ENCODE results near the gene SCNN1A. TPM values are rescaled to one million over a fixed set of nuclear protein-coding genes. Genes with fewer than 3 reads are reported as not detected.
A peak's percentile ranks its signal among the peaks of the same experiment; 100 is the strongest.

Gene SCNN1A
- total and polyA plus RNA-seq, 4 donors = 86.6 to 312 (median 125) TPM

GRCh38 chr12:6386038-6386437, 10.7 kb upstream of the SCNN1A start:
- Histone ChIP-seq H3K9ac (ENCODE audit: insufficient read depth in 1 of 2, low read length in 2 of 2) (no peak overlapping the region), H3K27me3 (ENCODE audit: control insufficient read depth in 3 of 3, insufficient read depth in 3 of 3, low read length in 2 of 3) (no peaks in the 10 kb centered on the region), H3K36me3 (ENCODE audit: control insufficient read depth in 4 of 4, insufficient read depth in 4 of 4, low read length in 4 of 4) (peaks cover 0 to 37% (median 24%) of the 10 kb centered on the region in 4 donors), H3K4me1 (ENCODE audit: control insufficient read depth in 5 of 5, insufficient read depth in 5 of 5, low read length in 5 of 5) (peaks cover 0 to 25% (median 16%) of the 10 kb centered on the region in 5 donors), H3K9me3 (ENCODE audit: control insufficient read depth in 4 of 4, insufficient read depth in 3 of 4, low read length in 3 of 4) (no peaks in the 10 kb centered on the region), H3K4me3 (no peak overlapping the region), H3K27ac (ENCODE audit: low read depth in 1 of 2, low read length in 1 of 2) (no peak overlapping the region)
- DNase-seq = no peak
- 84 to 88% methylated on average over 10 to 11 of the region's 11 CpGs for WGBS, 2 donors
- no peak for ATAC-seq (ENCODE audit: insufficient read depth, low FRiP score)
- no peak for TF ChIP-seq CTCF (IDR thresholded peaks at IDR 0.05; ENCODE audit: control extremely low read depth, extremely low read depth)

- 35 to 61% methylated on average over 35 to 36 of the region's 36 CpGs for WGBS, 2 donors
- Histone ChIP-seq H3K4me1 (ENCODE audit: control insufficient read depth in 5 of 5, insufficient read depth in 5 of 5, low read length in 5 of 5) (peaks cover 0 to 29% (median 21%) of the 10 kb centered on the region in 5 donors), H3K27me3 (ENCODE audit: control insufficient read depth in 3 of 3, insufficient read depth in 3 of 3, low read length in 2 of 3) (no peaks in the 10 kb centered on the region), H3K27ac (ENCODE audit: low read depth in 1 of 2, low read length in 1 of 2) (peak overlapping the region; percentile 82 to 94), H3K9me3 (ENCODE audit: control insufficient read depth in 4 of 4, insufficient read depth in 3 of 4, low read length in 3 of 4) (no peaks in the 10 kb centered on the region), H3K4me3 (peak overlapping the region; percentile 94), H3K9ac (ENCODE audit: insufficient read depth in 1 of 2, low read length in 2 of 2) (peak overlapping the region; percentile 37 to 75), H3K36me3 (ENCODE audit: control insufficient read depth in 4 of 4, insufficient read depth in 4 of 4, low read length in 4 of 4) (peaks cover 0 to 25% (median 23%) of the 10 kb centered on the region in 4 donors)
- no peak for TF ChIP-seq CTCF (IDR thresholded peaks at IDR 0.05; ENCODE audit: control extremely low read depth, extremely low read depth)
- ATAC-seq (ENCODE audit: insufficient read depth, low FRiP score) = no peak
- DNase-seq = no peak
Observed at GRCh38 chr12:6384499-6385436, 9.4 kb upstream of the SCNN1A start.

- Histone ChIP-seq H3K4me3 (peak within 1 kb of the TSS; percentile 94), H3K4me1 (ENCODE audit: control insufficient read depth in 5 of 5, insufficient read depth in 5 of 5, low read length in 5 of 5) (peaks cover 0 to 35% (median 21%) of the 10 kb centered on the region in 5 donors), H3K9me3 (ENCODE audit: control insufficient read depth in 4 of 4, insufficient read depth in 3 of 4, low read length in 3 of 4) (no peaks in the 10 kb centered on the region), H3K36me3 (ENCODE audit: control insufficient read depth in 4 of 4, insufficient read depth in 4 of 4, low read length in 4 of 4) (peaks cover 0 to 21% (median 20%) of the 10 kb centered on the region in 4 donors), H3K27ac (ENCODE audit: low read depth in 1 of 2, low read length in 1 of 2) (peak within 1 kb of the TSS; percentile 82 to 94), H3K27me3 (ENCODE audit: control insufficient read depth in 3 of 3, insufficient read depth in 3 of 3, low read length in 2 of 3) (no peaks in the 10 kb centered on the region), H3K9ac (ENCODE audit: insufficient read depth in 1 of 2, low read length in 2 of 2) (peak within 1 kb of the TSS; percentile 67 to 75)
- DNase-seq = peak; percentile 95 to 97 (median 96)
- ATAC-seq (ENCODE audit: insufficient read depth, low FRiP score) = peak; percentile 93
- TF ChIP-seq CTCF (IDR thresholded peaks at IDR 0.05; ENCODE audit: control extremely low read depth, extremely low read depth) = no peak
- WGBS, 2 donors = 3 to 6% methylated on average over 48 to 62 of the region's 62 CpGs
Observed at GRCh38 chr12:6383572-6384498, 8.5 kb upstream of the SCNN1A start, which contains the start of gene LTBR. TSS of gene LTBR (plus strand) at chr12:6384162. CDS start at chr12:6384359, 197 bp downstream.

Data from lung (tissue), 12 donors.